ENCODE data around the gene C1orf226.

Gene C1orf226

DNA sequence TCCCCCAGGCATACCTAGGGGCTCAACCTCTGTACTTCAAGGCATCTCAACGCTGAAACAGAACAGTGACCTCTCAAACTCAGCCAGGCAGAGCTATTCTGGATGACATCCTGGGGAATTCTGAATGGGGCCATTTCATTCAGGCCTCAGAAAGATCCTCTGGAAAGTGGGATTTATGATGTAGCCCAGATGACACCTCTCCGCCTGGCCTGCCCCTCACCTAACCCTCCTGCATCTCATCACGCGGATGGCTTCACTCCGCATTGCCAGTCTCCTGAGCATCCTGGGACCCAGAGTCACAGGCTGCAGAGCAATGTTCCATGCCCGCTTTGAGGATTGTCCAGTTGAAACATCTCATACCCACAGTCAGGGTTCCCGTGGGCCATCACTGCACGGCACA, 6.1 kb upstream of the C1orf226 start:
- TF ChIP-seq, protein P1, sequence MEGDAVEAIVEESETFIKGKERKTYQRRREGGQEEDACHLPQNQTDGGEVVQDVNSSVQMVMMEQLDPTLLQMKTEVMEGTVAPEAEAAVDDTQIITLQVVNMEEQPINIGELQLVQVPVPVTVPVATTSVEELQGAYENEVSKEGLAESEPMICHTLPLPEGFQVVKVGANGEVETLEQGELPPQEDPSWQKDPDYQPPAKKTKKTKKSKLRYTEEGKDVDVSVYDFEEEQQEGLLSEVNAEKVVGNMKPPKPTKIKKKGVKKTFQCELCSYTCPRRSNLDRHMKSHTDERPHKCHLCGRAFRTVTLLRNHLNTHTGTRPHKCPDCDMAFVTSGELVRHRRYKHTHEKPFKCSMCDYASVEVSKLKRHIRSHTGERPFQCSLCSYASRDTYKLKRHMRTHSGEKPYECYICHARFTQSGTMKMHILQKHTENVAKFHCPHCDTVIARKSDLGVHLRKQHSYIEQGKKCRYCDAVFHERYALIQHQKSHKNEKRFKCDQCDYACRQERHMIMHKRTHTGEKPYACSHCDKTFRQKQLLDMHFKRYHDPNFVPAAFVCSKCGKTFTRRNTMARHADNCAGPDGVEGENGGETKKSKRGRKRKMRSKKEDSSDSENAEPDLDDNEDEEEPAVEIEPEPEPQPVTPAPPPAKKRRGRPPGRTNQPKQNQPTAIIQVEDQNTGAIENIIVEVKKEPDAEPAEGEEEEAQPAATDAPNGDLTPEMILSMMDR (IDR thresholded peaks at IDR 0.05), result no peak
- Histone ChIP-seq H2AFZ (no peak overlapping the region), H3K9ac (no peak overlapping the region), H3K9me3 (ENCODE audit: control insufficient read depth, low read length) (no peaks in the 10 kb centered on the region), H3K27ac (no peak overlapping the region), H3K4me3 (ENCODE audit: low read depth, low read length) (no peak overlapping the region), H3K36me3 (ENCODE audit: control insufficient read depth, insufficient read depth, low read length) (no peaks in the 10 kb centered on the region), H3K4me2 (ENCODE audit: low read length) (no peak overlapping the region), H3K79me2 (no peaks in the 10 kb centered on the region), H3K4me1 (no peaks in the 10 kb centered on the region), H3K27me3 (ENCODE audit: control insufficient read depth, insufficient read depth, low read length) (no peaks in the 10 kb centered on the region)

DNA sequence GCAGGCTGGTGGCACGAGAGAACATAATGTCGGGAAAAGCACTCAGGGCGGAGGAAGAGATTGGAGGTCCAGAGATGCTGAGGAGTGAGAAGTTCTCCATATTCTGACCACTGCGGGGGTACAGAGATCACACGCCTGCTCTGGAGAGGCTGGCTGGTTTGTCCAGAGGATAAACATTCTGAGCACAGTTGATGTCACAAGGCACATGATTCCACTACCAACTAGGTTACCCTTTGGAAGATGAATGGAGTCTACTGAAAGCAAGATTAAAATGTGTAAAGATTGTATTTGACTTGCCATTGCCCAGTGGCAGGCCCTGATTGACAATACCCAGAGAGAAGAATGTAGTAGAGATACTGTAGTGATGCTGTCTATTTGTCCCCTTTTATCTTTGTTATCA, 4.8 kb upstream of the C1orf226 start, which contains the start of gene SPATA46:
SPATA46 (minus strand) TSS at position 164 of the 400 bp plus-strand sequence; CDS start at position 100, 64 bp downstream.
- no peak within 1 kb of the TSS for H3K4me3 ChIP-seq (ENCODE audit: low read depth, low read length)
- H3K4me1 ChIP-seq, result no peaks in the 10 kb centered on the region
- TF ChIP-seq, protein P1 (IDR thresholded peaks at IDR 0.05), result no peak
- no peaks in the 10 kb centered on the region for H3K79me2 ChIP-seq
- H3K36me3 ChIP-seq (ENCODE audit: control insufficient read depth, insufficient read depth, low read length), result no peaks in the 10 kb centered on the region
- H3K27ac ChIP-seq, result no peak within 1 kb of the TSS
- no peak within 1 kb of the TSS for H3K9ac ChIP-seq
- H3K27me3 ChIP-seq (ENCODE audit: control insufficient read depth, insufficient read depth, low read length), result no peaks in the 10 kb centered on the region
- H3K4me2 ChIP-seq (ENCODE audit: low read length), result no peak within 1 kb of the TSS
- no peaks in the 10 kb centered on the region for H3K9me3 ChIP-seq (ENCODE audit: control insufficient read depth, low read length)
- H2AFZ ChIP-seq, result no peak within 1 kb of the TSS

DNA sequence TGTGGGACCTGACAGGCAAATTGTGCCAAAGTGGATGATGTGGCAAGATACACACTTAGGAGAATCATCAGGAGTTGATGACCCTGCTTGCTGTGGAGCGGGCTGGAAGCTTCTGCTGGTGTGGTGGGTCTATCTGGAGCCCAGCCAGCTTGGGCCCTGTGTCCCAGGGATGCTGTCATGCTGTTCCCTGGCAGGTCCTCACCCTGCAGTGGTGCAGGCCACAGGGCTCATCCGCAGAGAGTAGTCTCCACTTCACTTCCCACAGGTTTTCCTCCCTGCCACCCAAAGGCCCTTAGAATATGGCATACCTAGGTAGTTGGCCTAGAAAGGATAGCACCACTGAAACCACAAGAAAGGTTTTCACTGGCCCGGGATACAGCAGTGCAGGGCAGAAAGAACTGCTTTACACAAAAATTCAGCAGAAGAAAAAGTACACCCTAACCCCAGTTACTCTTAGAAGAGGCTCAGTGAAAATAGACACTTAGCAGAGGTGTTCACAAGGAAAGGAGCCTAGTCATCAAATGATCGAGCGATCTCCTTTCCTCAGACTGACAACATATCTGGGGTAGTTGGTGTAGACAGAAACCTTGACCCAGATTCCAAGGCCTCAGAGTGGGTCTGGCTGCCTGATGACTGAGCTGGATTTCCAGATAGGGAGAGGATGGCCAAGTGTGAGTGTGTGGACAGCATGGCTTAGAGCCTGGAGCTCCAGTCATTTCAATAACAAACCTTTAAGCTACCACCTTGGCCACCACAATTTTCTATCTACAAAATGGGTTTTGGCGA, 1.3 kb upstream of the C1orf226 start:
- Histone ChIP-seq H3K9me3 (ENCODE audit: control insufficient read depth, low read length) (no peaks in the 10 kb centered on the region), H3K79me2 (no peaks in the 10 kb centered on the region), H3K4me1 (no peaks in the 10 kb centered on the region), H2AFZ (no peak overlapping the region), H3K27me3 (ENCODE audit: control insufficient read depth, insufficient read depth, low read length) (no peaks in the 10 kb centered on the region), H3K4me2 (ENCODE audit: low read length) (no peak overlapping the region), H3K4me3 (ENCODE audit: low read depth, low read length) (no peak overlapping the region), H3K27ac (no peak overlapping the region), H3K9ac (no peak overlapping the region), H3K36me3 (ENCODE audit: control insufficient read depth, insufficient read depth, low read length) (no peaks in the 10 kb centered on the region)
- TF ChIP-seq, protein P1 (IDR thresholded peaks at IDR 0.05), result no peak

DNA sequence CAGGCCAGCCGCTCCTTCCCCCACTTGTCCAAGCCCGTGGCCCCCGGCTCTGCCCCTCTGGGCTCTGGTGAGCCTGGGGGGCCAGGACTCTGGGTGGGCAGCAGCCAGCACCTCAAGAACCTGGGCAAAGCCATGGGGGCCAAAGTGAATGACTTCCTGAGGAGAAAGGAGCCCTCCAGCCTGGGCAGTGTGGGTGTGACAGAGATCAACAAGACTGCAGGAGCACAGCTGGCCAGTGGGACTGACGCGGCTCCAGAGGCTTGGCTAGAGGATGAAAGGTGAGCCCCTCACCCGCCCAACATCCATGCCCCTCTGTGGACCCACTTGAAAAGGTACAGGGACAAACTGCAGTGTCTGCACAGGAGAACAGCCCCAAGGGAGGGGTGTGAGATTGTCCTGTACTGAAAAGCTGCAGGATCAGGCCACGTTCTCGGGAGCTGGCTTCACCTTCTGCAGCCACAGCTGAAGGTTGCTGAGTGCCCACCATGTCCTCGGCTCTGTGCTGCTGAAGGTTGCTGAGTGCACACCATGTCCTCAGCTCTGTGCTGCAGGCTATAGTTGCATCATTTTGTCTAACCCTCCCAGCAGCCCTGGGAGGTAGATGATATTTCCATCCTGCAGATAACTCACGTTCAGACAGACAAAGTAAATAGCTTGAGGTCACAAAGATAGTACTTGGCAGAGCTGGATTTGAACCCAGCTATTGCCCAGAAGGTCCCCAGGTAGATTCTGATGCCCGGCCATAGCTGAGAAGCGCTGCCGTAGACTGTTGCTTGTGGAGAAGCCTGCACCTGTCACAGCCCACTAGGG, 618 bp downstream of the C1orf226 start:
- Histone ChIP-seq H3K9ac (no peak overlapping the region), H3K4me1 (no peaks in the 10 kb centered on the region), H3K9me3 (ENCODE audit: control insufficient read depth, low read length) (no peaks in the 10 kb centered on the region), H3K79me2 (no peaks in the 10 kb centered on the region), H3K36me3 (ENCODE audit: control insufficient read depth, insufficient read depth, low read length) (no peaks in the 10 kb centered on the region), H3K4me2 (ENCODE audit: low read length) (no peak overlapping the region), H3K27ac (no peak overlapping the region), H3K27me3 (ENCODE audit: control insufficient read depth, insufficient read depth, low read length) (no peaks in the 10 kb centered on the region), H3K4me3 (ENCODE audit: low read depth, low read length) (no peak overlapping the region), H2AFZ (no peak overlapping the region)
- TF ChIP-seq, protein P1 (IDR thresholded peaks at IDR 0.05), result no peak
